Astrocyte of the cerebellum (primary cell): ENCODE results near the gene FBXO2.
A peak's percentile ranks its signal among the peaks of the same experiment; 100 is the strongest.

ENCODE experiments used
- DNase-seq: peaks from one replicate; pipeline ENCODE4 v3.0.0-alpha.2; 2011; ENCODE audit warnings: low read depth
- H3K4me3 ChIP-seq: 2 replicates; pipeline ENCODE4 v1.5.1; 2011; ENCODE audit warnings: mild to moderate bottlenecking, low read depth, low read length, moderate library complexity
- CTCF ChIP-seq: IDR thresholded peaks from 2 replicates; pipeline ENCODE4 v1.5.1; 2012; ENCODE audit warnings: low read length, low read depth, moderate library complexity, mild to moderate bottlenecking; ENCODE audit errors: missing control alignments
- in situ Hi-C: cut with HindIII; loops from 2 replicates; pipeline ENCODE4 v1.10.0; 2017; ENCODE audit warnings: low sequenced_read_pairs

Gene FBXO2

DNA sequence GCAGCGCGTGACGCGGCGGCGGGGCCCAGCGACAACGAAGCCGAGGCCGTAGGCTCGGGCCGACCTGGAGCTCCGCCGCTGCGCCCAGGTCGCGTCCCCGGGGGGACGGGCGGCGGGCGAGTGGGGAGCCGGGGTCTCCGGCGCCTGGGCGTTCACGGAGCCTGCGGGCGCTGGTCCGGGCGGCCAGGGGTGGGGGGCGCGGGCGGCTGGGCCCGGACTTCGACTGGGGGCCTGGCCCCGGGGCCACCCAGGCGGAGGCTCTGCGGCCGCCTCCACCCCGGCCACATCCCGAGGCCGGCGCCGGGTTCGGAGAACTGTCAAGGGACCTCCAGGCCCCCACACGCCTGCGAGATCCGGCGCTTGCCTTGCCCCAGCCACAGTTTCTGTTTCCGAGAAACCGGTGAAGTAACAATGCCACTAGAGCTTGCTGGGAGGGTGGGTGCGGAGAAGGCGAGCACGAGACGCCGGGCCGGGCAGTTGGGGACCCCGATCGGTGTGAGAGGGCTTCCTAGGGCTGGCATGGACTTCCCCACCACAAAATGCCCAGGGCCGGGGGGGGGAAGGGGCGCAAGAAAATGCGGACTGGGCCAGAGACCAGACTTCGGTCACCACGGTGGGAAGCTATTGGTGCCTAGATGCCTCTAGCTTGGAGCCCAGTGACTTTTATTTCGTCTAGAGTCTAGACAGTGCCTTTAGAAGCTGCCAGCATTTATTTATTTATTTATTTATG lies 10.3 kb upstream of the FBXO2 start:
- in situ Hi-C loops: loop anchor here (10.0 kb wide), 1 partner anchor 50 kb away; no protein-coding TSS in a partner anchor
- no peak for TF ChIP-seq CTCF
- peak overlapping the region; percentile 38 for H3K4me3 ChIP-seq
- no peak for DNase-seq

DNA sequence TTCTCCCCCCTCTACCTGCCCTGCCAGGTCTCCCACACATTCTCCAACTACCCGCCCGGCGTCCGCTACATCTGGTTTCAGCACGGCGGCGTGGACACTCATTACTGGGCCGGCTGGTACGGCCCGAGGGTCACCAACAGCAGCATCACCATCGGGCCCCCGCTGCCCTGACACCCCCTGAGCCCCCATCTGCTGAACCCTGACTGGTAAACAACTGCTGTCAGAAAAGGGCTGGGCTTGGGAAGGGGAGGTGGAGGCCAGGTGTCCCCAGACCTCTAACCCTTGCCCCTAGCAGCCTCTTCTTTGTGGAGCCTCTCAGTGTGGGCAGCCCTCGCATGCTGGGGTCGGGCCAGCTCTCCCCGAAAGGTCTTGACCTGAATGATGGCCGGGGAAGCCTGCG lies 6.9 kb upstream of the FBXO2 start:
- in situ Hi-C loops: loop anchor here (10.0 kb wide), 1 partner anchor 54 kb away; no protein-coding TSS in a partner anchor
- no peak for DNase-seq
- TF ChIP-seq CTCF: no peak
- no peak overlapping the region for H3K4me3 ChIP-seq

DNA sequence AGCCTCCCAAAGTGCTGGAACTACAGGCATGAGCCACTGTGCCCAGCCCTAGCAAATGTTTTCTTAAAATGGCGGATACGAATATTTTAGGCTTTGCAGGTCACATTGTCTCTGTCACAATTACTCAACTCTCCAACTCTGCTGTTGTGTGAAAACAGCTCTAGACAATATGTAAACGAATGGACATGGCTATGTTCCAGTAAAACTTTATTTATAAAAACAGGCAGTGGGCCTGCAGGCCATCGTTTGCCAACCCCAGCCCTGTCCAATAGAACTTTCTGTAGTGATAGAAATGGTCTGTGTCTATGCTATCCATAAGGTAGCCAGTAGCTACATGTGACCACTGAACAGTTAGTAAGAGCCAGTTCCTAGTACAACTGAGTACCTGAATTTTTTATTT lies 5.5 kb upstream of the FBXO2 start:
- H3K4me3 ChIP-seq: no peak overlapping the region
- in situ Hi-C loops: loop anchor here (10.0 kb wide), 1 partner anchor 55 kb away; no protein-coding TSS in a partner anchor
- no peak for TF ChIP-seq CTCF
- no peak for DNase-seq

- DNase-seq: no peak
- in situ Hi-C loops: no loop called here
- H3K4me3 ChIP-seq: no peak overlapping the region
- no peak for TF ChIP-seq CTCF
These were observed 4.3 kb upstream of the FBXO2 start for GRCh38 chr1:11658542-11658941.

DNA sequence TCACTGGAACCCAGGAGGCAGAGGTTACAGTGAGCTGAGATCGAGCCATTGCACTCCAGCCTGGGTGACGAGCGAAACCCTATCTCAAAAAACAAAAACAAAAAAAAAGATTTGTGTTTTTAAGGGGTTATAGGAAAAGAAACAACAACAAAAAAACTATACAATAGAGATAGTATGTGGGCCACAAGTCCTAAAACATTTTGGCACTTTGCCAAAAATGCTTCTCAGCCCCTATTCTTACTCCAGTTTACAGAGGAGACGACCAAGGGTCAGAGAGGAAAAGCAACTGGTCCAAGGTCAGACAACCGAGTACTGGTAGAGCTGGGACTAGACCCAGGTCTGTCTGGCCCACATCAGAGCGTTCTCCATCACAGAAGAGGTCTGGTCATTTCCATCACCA lies 3.4 kb upstream of the FBXO2 start:
- in situ Hi-C loops: no loop called here
- no peak overlapping the region for H3K4me3 ChIP-seq
- DNase-seq: no peak
- TF ChIP-seq CTCF: no peak

DNA sequence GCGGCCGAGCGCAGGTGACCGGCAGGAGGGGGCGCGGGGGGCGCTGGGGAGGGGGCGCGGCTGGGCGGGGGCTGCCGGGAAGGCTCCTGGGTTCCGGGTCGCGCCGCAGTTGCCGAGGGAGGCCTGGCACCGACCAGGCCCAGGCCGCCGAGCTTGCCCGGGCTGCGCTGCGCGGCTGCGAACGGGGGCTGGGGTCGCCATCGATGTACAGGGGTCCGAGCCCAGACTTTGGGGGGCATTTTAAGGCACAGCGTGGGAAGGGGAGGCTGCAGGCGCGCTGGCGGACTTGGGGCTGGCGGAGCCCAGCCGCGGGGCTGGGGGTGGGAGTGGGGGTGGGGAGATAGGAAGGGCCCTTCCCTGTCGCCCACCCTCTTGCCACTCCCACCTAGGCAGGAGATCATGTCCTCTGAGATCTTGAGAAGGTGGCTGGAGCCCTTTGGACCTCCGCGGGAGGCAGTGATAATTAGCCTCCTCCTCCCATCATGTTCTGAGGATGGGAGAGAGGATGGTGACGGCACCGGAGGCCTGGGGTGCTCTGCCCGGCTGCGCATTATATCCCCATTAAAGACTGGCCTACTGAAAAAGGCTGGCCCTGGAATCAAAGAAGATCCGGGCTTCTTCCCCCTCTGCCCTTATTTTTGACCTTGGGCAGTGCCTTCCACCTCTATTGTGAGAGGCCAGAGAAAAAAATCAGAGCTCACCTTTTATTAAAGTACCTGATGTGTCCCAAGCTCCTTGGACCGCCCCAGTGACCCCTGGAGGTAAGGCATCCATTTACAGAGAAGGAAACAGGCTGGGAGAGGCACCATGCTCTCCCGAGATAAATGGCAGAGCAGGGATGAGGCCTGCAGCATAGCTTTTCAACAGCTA lies 945 bp upstream of the FBXO2 start:
- DNase-seq: no peak
- peak overlapping the region; percentile 50 for H3K4me3 ChIP-seq
- in situ Hi-C loops: no loop called here
- no peak for TF ChIP-seq CTCF
